Keratinocyte (primary cell): ENCODE results near the gene TNFAIP8L3.

ENCODE experiments used
- EZH2 ChIP-seq: IDR thresholded peaks from one replicate; pipeline ENCODE4 v1.6.1; 2012; ENCODE audit warnings: inconsistent platforms, mild to moderate bottlenecking, low read length, moderate library complexity
- TF ChIP-seq, protein P1 (sequence below), 3 experiments: IDR thresholded peaks in 1 of 3; conservative IDR thresholded peaks in 1 of 3; optimal IDR thresholded peaks in 1 of 3; 2 replicates in 2 of 3; 3 replicates in 1 of 3; pipeline versions ENCODE3 to v1.5.1; 2011; ENCODE audit warnings: low read length in 3 of 3, mild to moderate bottlenecking in 3 of 3, moderate library complexity in 2 of 3, control low read depth in 1 of 3, inconsistent platforms in 1 of 3; ENCODE audit not compliant: insufficient read depth in 2 of 3; ENCODE audit errors: extremely low read depth in 1 of 3

DNA sequence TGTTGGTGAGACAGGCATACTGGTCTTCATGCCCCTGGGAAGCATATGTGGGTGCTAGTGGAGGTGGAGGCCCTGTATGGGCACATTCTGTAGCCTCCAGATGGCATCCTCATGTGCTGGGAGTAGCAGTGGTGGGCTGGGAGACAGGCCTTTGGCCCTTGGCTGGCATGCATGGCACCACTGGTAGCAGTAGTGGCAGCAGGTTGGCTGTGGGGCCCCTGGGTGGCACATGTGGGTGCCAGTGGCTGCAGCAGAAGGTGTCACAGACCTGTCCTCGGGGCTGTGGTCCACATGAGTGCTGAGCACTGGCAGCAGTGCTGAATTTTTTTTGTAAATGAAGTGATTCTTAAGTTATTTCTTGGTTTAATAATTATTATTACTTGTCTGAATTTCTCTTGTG, 71.2 kb downstream of the TNFAIP8L3 start:
- TF ChIP-seq, protein P1, sequence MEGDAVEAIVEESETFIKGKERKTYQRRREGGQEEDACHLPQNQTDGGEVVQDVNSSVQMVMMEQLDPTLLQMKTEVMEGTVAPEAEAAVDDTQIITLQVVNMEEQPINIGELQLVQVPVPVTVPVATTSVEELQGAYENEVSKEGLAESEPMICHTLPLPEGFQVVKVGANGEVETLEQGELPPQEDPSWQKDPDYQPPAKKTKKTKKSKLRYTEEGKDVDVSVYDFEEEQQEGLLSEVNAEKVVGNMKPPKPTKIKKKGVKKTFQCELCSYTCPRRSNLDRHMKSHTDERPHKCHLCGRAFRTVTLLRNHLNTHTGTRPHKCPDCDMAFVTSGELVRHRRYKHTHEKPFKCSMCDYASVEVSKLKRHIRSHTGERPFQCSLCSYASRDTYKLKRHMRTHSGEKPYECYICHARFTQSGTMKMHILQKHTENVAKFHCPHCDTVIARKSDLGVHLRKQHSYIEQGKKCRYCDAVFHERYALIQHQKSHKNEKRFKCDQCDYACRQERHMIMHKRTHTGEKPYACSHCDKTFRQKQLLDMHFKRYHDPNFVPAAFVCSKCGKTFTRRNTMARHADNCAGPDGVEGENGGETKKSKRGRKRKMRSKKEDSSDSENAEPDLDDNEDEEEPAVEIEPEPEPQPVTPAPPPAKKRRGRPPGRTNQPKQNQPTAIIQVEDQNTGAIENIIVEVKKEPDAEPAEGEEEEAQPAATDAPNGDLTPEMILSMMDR (optimal IDR thresholded peaks at IDR 0.05 in 1 of 3, IDR thresholded peaks at IDR 0.05 in 1 of 3, conservative IDR thresholded peaks at IDR 0.05 in 1 of 3; ENCODE audit: extremely low read depth in 1 of 3, insufficient read depth in 2 of 3, low read length in 3 of 3): no peak
- TF ChIP-seq EZH2: no peak
